Raji (cell line): ENCODE results near the gene SPSB1.

ENCODE experiments used
- POLR2A ChIP-seq: IDR thresholded peaks from 2 replicates; pipeline ENCODE4 v1.6.1; 2011; ENCODE audit warnings: low read depth, low read length, control low read depth; ENCODE audit not compliant: insufficient read depth

The SPSB1 gene

DNA sequence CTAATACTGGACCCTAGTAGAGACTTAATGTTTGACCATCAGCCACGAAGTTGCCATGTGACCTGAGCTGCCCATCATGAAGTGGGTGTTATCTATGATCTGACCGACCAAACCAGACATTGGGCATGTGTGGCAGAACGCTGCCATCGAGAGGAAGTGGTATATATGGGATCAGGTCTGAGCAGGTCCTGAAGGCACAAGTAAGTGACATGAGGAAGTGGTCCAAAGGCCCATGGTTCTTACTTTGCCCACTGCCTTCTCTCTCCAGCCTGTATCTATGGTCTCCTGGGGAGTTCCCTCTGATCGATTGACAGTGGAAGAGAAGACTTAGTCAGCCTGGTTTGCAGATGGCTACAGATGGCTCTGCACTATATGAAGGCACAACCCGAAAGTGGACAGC lies 7.9 kb downstream of the SPSB1 start:
- TF ChIP-seq POLR2A = no peak

GRCh38 chr1:9302745-9303524 lies 10.2 kb downstream of the SPSB1 start:
- TF ChIP-seq POLR2A = no peak

DNA sequence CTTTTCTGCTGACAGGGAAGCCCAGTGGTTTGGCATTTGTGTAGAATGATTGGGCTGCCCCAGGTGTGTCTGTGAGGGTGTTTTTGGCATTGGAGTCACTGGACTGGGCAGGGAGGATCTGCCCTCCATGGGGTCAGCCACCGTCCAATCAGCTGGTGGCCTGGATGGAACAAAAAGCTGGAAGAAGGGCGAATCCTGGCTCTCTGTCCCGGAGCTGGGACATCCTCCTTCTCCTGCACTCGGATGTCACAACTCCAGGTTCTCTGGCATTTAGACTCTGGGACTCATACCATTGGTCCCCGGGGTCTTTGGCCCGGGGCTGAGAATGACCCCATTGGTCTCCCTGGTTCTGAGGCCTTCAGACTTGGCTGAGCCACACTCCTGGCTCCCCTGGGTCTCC lies 11.2 kb downstream of the SPSB1 start:
- TF ChIP-seq POLR2A = no peak

- no peak for TF ChIP-seq POLR2A
Observed at GRCh38 chr1:9305216-9305615, 12.5 kb downstream of the SPSB1 start.

DNA sequence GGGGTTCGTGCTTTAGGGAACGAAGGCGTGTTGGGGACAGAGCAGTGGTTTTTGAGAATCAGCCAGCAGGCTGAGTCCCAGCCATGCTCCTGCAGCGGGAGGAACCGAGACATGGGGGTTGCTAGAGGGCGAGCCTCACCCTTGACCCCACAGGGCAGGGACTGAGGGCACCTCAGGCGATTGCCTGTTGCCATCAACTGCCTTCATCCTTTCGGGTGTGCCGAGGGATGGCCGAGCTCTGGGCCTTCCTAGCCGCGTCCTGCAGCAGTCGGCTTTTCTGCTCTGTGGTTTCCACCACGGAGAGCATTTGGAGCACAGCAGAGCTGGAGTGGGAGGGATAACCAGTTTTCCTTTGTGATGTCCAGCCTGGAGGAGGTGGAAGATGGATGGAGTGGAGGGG lies 13.3 kb downstream of the SPSB1 start:
- TF ChIP-seq POLR2A = no peak

DNA sequence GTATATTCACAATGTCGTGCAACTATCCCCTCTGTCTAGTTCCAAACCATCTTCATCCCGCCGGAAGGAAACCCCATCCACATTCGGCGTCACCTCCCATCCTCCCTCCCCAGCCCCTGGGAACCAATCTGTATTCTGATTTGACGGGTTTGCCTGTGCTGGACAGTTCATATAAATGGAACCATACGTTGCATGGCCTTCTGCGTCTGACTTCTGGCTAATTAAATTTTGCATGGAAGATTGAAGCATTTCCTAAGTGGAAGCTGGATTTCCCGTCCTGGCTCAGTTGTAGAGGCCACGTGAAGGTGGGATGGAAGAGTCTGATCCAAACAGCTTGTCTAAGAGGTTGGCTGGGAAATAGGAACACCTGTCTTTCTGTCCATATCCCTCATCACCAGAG lies 14.6 kb downstream of the SPSB1 start:
- no peak for TF ChIP-seq POLR2A

DNA sequence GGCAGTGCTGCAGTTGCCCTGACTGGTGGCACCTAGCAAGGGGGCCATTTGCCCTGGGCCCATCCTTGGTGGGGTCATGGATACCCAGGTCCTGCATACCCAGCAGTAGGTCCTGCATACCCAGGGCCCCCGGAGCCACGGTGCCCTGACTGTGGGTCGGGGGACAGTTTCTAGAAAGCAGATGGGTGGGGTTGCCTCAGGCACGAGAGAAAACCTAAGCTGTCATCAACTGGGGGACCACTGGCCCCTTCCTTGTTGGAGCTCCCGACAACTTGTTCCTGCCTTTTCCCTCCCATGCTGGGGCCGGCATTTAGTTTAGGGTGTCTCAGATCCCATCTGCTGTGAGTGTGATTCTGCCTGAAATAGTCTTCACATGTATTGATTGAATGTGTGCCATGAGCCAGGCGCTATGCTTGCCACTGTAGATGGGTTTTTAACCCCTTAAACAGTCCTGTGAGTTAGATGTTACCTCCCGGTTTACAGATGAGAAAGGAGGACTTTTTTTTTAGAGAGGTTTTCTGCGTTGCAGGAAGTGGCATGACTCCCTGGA lies 15.6 kb downstream of the SPSB1 start:
- no peak for TF ChIP-seq POLR2A

DNA sequence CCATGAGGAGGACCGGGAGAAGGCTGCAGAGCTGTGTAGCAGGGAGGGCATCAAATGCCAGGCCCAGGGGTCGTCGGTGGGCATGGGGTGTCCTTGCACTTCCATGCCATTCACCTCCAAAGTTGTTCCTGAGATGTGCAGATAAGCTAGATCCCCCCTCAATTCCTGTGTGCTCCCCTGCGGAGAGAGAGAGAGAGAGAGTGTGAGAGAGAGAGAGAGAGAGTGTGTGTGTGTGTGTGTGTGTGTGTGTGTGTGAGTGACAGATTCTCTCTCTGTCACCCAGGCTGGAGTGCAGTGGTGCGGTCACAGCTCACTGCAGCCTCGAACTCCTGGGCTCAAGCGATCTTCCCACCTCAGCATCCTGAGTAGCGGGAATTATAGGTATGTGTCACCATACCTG lies 16.4 kb downstream of the SPSB1 start:
- TF ChIP-seq POLR2A = no peak

- TF ChIP-seq POLR2A = no peak
Observed at GRCh38 chr1:9309991-9310390, 17.3 kb downstream of the SPSB1 start.

GRCh38 chr1:9311029-9311428 lies 18.3 kb downstream of the SPSB1 start:
- TF ChIP-seq POLR2A = no peak

DNA sequence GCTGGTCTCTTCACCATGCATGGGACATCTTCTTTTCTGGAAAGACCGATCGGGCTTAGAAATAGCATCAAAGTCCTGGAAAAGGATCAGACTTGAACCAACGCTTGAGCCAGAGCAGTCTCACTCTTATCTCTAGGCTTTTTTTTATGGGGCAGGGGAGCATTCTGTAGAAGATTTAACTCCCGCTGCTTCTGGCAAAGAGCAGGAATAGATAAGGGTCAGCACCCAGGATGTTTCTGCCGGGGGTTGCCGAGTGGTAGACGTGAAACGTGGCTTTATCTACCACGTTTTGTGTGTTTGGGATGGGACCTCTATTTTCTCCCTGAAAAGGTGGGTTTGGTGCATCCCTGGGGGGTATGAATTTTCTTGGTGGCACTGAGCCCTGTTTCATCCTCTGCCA lies 18.8 kb downstream of the SPSB1 start:
- no peak for TF ChIP-seq POLR2A

DNA sequence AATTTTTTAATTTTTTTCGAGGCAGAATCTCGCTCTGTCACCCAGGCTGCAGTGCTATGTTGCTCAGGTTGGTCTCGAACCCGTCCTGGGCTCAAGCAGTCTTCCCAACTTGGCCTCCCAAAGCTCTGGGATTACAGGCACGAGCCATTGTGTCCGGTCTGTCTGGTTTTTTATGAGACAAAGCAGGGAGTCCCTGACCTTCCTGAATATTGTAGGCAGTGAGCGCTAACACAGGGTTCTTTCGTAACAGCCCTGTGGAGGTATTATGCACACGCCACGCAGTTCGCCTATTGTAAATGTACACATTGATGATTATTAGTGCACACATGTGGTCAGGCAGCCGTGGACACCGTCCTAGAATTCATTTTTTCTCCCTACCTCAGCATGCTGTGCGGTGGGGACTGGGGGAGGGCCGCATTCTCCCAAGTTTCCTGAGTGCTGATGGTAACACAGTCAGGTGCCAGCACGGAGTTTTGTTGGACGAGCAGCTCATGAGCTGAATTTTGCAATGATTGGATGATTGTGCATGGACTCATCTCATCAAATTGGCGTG lies 19.6 kb downstream of the SPSB1 start:
- TF ChIP-seq POLR2A = no peak

- TF ChIP-seq POLR2A = no peak
Observed at GRCh38 chr1:9313576-9313975, 20.9 kb downstream of the SPSB1 start.

DNA sequence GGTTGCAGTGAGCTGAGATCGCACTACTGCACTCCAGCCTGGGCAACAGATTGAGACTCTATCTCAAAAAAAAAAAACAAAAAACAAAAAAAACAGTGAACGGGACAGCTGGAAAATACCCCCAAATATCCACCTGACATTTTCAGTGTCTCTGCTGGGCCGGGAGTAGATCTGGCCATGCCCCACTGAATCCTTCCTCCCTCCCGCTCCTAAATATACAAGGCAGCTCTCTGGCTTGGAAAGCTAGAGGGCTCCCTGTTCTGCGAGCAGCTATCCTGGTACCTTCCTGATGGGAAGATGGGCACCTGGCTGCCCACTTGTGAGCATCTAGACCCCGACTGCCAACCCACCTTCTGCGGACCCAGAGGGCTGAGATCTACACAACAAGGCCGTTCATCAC lies 21.4 kb downstream of the SPSB1 start:
- no peak for TF ChIP-seq POLR2A

DNA sequence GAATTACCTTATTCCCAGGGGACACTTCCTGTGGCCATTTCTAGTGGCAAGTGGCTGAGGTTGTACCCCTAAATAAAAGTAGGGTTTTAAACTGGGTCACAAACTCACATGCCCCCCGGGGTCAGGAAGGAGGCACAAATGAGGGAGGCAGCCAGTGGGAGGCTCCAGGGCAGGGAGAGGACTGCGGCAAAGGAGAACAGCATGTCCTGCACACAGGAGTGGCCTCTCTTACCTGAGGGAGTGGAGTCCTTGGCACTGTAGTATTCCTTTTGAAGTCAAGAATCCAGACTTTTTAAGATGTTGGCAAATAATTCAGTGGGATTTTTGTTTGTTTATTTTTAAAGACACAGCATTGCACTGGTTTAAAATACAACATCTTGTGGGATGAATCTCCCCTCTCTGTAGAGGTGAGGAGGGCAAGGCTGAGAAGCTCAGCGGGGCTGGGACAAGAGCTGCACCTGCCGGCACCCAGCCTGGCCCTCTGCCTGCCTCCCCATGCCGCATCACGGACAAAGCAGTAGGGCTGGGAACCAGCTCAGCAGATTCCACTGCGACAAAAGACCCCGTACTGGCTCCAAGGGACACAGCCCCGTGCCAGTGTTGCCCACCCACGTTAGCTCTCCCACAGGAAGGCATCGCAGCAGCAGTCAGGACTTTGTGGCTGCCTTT lies 22.2 kb downstream of the SPSB1 start:
- TF ChIP-seq POLR2A = no peak
